Measurements from ENCODE around the gene CEP85.

CEP85 gene

DNA sequence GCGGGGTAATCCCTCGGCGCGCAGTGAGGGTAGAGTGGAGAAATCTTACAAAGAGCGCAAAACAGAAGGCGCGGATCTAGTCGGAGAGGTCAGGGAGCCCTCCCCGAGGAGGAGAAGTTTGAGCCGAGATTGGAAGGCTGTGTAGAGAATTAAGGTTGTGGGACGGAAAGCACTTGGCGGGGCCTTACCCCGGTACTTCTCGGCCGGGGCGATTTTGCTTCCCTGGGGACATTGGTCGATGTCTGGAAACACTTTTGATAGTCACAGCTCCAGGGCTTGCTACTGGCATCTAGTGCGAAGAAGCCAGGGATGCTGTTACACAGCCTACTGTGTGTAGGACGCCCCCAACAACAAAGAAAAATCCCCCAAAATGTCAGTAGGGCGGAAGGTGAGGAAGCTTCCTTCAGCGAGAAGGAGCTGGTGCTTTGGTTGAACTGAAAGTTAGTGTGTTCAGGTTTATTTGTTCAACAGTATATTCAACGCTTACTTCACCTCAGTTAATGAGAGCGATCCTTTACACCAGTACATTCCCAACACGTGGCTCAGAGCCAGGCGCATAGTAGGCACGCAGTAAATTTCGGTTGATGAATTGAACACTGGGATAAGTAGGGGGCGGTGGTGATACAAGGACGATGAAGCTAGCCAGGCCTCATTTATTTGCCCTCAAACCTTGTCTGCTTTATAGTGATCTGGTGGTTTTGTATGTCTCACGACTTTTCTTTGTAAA, 807 bp downstream of the CEP85 start:
- TF ChIP-seq, protein P1, sequence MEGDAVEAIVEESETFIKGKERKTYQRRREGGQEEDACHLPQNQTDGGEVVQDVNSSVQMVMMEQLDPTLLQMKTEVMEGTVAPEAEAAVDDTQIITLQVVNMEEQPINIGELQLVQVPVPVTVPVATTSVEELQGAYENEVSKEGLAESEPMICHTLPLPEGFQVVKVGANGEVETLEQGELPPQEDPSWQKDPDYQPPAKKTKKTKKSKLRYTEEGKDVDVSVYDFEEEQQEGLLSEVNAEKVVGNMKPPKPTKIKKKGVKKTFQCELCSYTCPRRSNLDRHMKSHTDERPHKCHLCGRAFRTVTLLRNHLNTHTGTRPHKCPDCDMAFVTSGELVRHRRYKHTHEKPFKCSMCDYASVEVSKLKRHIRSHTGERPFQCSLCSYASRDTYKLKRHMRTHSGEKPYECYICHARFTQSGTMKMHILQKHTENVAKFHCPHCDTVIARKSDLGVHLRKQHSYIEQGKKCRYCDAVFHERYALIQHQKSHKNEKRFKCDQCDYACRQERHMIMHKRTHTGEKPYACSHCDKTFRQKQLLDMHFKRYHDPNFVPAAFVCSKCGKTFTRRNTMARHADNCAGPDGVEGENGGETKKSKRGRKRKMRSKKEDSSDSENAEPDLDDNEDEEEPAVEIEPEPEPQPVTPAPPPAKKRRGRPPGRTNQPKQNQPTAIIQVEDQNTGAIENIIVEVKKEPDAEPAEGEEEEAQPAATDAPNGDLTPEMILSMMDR (IDR thresholded peaks at IDR 0.05; ENCODE audit: low read depth, low read length): no peak
- no peak for TF ChIP-seq EZH2phosphoT487 (IDR thresholded peaks at IDR 0.05; ENCODE audit: low read depth)
- Histone ChIP-seq H4K20me1 (ENCODE audit: insufficient read depth, low read length) (no peaks in the 10 kb centered on the region), H3K27ac (ENCODE audit: low read length) (peak overlapping the region; percentile 57), H3K36me3 (replicated peaks; ENCODE audit: low read depth, low read length) (peaks cover 2% of the 10 kb centered on the region), H3K4me2 (ENCODE audit: low read length) (peak overlapping the region; percentile 90), H3K27me3 (ENCODE audit: low read depth, low read length) (no peaks in the 10 kb centered on the region), H3K9me3 (ENCODE audit: insufficient read depth, low read length) (no peaks in the 10 kb centered on the region), H2AFZ (ENCODE audit: low read depth, low read length) (0 out of 2 replicates have a peak overlapping the region, but pooled peaks have one; percentile 34), H3K79me2 (ENCODE audit: low read length) (peaks cover 55% of the 10 kb centered on the region), H3K4me1 (ENCODE audit: low read length) (peaks cover 19% of the 10 kb centered on the region), H3K9ac (ENCODE audit: low read length) (peak overlapping the region; percentile 94), H3K4me3 (ENCODE audit: low read length) (peak overlapping the region; percentile 98)

DNA sequence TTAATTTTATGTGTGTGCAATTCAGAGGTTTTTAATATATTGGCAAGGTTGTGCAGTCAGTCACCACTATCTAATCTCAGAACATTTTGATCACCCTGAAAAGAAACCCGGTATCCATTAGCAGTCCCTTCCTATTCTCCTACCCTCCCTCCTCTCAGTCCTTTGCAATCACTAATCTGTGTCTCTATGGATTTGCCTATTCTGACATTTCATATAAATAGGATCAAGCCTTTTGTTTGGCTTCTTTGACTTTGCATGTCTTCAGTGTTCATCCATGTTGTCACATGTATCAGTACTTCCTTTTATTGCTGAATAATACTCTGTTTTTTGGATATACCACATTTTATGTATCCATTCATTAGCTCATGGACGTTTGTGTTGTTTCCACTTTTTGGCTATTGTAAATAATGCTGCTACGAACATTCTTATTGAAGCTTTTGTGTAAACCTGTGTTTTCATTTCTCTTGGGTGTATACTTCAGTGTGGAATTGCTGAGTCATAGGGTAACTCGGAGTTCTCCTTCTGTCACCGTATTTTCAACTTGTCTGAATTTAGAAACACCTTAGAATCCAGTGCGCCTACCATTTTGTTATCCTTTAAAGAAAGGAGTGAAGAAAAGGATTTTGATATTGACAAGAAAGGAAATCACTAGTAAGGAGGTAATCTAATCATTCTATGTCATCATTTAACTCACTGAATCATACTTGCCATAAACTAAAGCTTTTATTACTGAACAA, 3.4 kb downstream of the CEP85 start:
- Histone ChIP-seq H3K36me3 (replicated peaks; ENCODE audit: low read depth, low read length) (peaks cover 2% of the 10 kb centered on the region), H3K27ac (ENCODE audit: low read length) (0 out of 2 replicates have a peak overlapping the region, but pooled peaks have one; percentile 11), H3K9ac (ENCODE audit: low read length) (no peak overlapping the region), H3K4me3 (ENCODE audit: low read length) (peak overlapping the region; percentile 24; the same call in 1 of the 2 replicates), H3K79me2 (ENCODE audit: low read length) (peaks cover 65% of the 10 kb centered on the region), H3K4me2 (ENCODE audit: low read length) (peak overlapping the region; percentile 41), H4K20me1 (ENCODE audit: insufficient read depth, low read length) (no peaks in the 10 kb centered on the region), H3K4me1 (ENCODE audit: low read length) (peaks cover 19% of the 10 kb centered on the region), H3K9me3 (ENCODE audit: insufficient read depth, low read length) (no peaks in the 10 kb centered on the region), H2AFZ (ENCODE audit: low read depth, low read length) (no peak overlapping the region), H3K27me3 (ENCODE audit: low read depth, low read length) (no peaks in the 10 kb centered on the region)
- TF ChIP-seq, protein P1 (IDR thresholded peaks at IDR 0.05; ENCODE audit: low read depth, low read length): no peak
- no peak for TF ChIP-seq EZH2phosphoT487 (IDR thresholded peaks at IDR 0.05; ENCODE audit: low read depth)

DNA sequence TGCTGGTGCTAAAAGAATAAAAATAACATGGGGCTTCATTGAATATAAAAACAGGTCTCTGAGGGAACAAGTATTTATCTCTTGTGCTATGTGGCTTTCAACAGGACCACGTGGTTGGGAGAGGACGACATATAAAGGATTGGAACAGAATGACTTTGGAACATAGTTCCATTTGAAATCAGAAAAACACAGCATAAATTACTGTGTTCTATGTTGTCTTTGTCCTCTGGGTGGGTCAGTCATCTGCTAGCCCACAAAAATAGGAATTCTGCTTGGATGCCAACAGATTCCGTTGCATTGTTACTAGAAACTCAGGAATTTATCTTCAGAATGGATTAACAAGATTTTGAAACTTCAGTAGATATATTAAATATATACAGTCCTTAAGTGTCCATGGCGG, 5.9 kb downstream of the CEP85 start:
- H3K9ac ChIP-seq (ENCODE audit: low read length): no peak overlapping the region
- peaks cover 8% of the 10 kb centered on the region for H3K36me3 ChIP-seq (replicated peaks; ENCODE audit: low read depth, low read length)
- no peak overlapping the region for H3K4me2 ChIP-seq (ENCODE audit: low read length)
- no peaks in the 10 kb centered on the region for H3K27me3 ChIP-seq (ENCODE audit: low read depth, low read length)
- TF ChIP-seq, protein P1 (IDR thresholded peaks at IDR 0.05; ENCODE audit: low read depth, low read length): no peak
- no peak for TF ChIP-seq EZH2phosphoT487 (IDR thresholded peaks at IDR 0.05; ENCODE audit: low read depth)
- H3K4me3 ChIP-seq (ENCODE audit: low read length): no peak overlapping the region
- peaks cover 15% of the 10 kb centered on the region for H3K4me1 ChIP-seq (ENCODE audit: low read length)
- H3K79me2 ChIP-seq (ENCODE audit: low read length): peaks cover 63% of the 10 kb centered on the region
- no peaks in the 10 kb centered on the region for H3K9me3 ChIP-seq (ENCODE audit: insufficient read depth, low read length)
- H3K27ac ChIP-seq (ENCODE audit: low read length): no peak overlapping the region
- H4K20me1 ChIP-seq (ENCODE audit: insufficient read depth, low read length): no peaks in the 10 kb centered on the region
- no peak overlapping the region for H2AFZ ChIP-seq (ENCODE audit: low read depth, low read length)

DNA sequence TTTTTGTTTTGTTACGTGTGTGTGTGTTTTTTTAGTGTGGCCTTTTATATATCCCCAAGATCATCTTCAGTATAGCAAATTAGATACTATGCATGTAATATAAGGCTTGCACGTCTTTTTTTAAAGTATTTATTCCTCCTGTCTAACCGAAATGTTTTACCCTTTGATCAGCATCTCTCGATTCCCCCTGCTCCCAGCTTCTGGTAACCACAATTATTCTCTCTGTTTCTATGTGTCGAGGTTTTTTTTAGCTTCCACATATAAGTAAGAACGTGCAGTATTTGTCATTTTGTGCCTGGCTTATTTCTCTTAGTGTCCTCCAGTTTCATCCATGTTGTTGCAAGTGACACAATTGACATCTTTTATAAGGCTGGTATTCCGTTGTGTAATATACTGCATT, 18.7 kb downstream of the CEP85 start:
- H3K27ac ChIP-seq (ENCODE audit: low read length): no peak overlapping the region
- no peak overlapping the region for H3K4me3 ChIP-seq (ENCODE audit: low read length)
- no peak overlapping the region for H2AFZ ChIP-seq (ENCODE audit: low read depth, low read length)
- TF ChIP-seq, protein P1 (IDR thresholded peaks at IDR 0.05; ENCODE audit: low read depth, low read length): no peak
- no peak for TF ChIP-seq EZH2phosphoT487 (IDR thresholded peaks at IDR 0.05; ENCODE audit: low read depth)
- H3K4me2 ChIP-seq (ENCODE audit: low read length): no peak overlapping the region
- no peaks in the 10 kb centered on the region for H4K20me1 ChIP-seq (ENCODE audit: insufficient read depth, low read length)
- no peak overlapping the region for H3K9ac ChIP-seq (ENCODE audit: low read length)
- no peaks in the 10 kb centered on the region for H3K27me3 ChIP-seq (ENCODE audit: low read depth, low read length)
- H3K36me3 ChIP-seq (replicated peaks; ENCODE audit: low read depth, low read length): peaks cover 7% of the 10 kb centered on the region
- no peaks in the 10 kb centered on the region for H3K9me3 ChIP-seq (ENCODE audit: insufficient read depth, low read length)
- H3K79me2 ChIP-seq (ENCODE audit: low read length): no peaks in the 10 kb centered on the region; the same call in 1 of the 2 replicates
- H3K4me1 ChIP-seq (ENCODE audit: low read length): no peaks in the 10 kb centered on the region

Data from OCI-LY3 (cell line).